Occipital lobe (tissue), 2 donors: Measurements from ENCODE around the gene RCN1. TPM values are rescaled to one million over a fixed set of nuclear protein-coding genes. Genes with fewer than 3 reads are reported as not detected.
"Not testable (repeated sequence)": the region's sequence is repeated elsewhere in the genome, so short reads cannot be mapped to it uniquely, and the experiment has no call there.

Experiments
- DNase-seq: peaks from one replicate; lab custom pipeline; 2025; lab: John Stamatoyannopoulos, UW
- total RNA-seq: library from RNA; depleted of rRNA; stranded (reverse); fragments of >200 nt; gene quantifications from one replicate; pipeline ENCODE4 v1.2.3, GENCODE V29; 2014

The RCN1 gene
- total RNA-seq, 1 donor from 2014 or later: 22.0 TPM

DNA sequence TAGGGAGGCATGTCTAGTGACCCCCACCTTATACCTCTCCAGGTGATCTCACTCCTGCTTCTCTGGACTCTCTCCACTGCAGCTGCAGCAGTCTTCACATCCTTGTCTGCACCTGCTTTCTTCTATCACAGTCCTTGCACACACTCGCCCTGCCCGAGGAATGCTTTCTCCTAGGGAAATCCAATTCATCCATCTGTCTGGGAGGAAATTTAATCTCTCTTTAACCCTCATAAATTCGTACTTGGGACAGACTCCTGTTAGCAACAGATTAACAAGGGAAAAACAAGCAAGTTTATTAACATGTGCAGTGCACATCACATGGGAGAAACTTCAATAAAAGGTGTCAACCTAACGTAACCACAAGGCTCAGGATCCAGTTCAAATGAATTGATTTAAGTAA is 11.3 kb upstream of the RCN1 start:
- no peak for DNase-seq

DNA sequence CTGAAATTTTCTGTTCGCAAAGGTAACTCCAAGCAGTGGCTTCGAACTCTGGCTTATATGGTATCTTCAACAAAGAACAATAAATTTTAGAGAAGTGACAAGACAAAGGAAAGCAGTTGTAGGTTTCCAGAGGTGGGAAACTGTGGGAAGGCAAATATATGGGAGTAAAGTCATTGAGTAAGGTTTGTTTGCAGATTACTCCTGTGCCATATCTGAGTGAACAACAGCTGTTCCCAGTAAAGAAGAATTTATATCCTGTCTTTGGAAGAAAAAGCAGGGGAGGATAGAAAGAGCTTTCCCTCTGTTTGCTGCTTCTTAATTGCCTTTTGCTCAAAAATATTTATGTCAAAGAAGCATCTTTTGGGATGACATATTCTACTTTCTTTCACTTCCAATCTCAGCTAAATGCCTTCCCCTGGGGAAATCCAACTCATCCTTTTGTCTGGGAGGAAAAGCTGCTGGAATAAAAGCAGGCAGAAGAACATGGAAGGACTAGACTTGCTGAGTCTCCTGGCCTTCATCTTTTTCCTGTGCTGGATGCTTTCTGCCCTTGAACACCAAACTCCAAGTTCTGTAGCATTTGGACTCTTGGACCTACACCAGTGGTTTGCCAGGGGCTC is 10.4 kb upstream of the RCN1 start:
- DNase-seq: no peak

DNA sequence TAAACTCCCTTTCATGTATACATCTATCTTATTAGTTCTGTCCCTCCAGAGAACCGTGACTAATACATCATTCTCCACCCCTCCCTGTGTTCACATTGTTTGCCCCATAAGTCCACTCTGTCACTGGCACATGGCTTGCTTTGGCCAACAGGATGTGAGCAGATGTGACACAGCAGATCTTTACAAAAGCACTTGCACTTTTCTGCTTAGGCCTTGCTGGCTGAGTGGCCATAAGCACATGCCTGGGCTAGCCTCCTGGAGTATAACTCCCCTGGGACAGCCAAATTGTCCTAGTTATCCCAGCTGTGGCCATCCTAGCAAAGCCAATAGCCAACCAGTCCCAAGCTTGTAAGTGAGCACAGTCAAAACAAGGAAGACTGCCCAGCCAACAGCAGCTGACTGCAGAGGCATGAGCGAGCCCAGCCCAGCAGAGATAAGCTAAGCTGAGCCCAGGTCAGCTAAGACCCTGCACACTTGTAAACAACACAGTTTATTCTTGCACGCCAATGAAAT is 9.7 kb upstream of the RCN1 start:
- DNase-seq: no peak

DNA sequence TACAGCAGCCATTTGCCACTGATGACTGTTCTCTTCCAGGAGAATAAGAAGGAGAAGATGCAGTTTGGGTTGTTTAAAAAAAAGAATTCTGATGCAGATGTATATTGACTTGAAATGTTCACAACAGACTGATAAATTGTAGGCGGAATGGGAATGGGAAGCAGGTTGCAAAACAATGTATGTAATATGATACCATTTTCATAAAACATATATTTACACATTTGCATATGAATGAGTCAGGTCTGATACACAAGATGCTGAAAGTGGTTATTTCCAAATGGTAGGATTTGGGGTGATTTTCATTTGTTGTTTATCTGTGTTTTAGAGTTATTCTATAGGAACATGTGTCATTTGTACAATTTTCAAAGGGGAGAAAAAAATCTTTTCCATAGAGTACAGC is 9.0 kb upstream of the RCN1 start:
- no peak for DNase-seq

DNA sequence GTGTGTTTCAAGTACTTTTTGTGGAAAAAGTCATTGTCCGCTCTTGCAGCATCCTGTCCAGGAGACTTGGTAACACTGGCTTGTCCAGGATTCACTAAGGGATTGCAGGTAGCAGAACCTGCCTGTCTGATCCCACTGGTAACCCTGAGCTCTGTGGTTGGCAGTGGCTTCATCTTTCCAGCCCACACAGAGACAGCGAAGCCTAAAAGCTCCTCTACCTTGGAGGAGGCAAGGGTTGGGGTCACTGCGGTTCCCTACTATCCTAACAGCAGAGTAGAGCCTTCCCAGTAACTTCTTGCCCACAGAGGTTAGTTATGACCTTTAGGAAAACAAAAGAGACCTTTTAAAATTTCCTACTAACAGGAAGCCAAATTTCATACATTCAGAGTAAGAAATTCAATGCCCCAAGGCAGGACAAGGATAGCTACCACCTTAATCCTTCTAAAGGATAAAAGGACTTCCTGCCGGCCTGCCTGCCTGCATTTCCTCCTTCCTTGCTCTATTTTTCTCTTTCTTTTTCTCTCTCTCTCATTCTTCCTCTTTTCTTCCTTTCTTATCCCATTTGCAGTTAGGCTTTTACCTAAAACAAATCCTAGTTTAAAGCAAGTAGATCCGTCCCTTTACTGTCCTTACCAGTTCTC is 8.4 kb upstream of the RCN1 start:
- no peak for DNase-seq

DNA sequence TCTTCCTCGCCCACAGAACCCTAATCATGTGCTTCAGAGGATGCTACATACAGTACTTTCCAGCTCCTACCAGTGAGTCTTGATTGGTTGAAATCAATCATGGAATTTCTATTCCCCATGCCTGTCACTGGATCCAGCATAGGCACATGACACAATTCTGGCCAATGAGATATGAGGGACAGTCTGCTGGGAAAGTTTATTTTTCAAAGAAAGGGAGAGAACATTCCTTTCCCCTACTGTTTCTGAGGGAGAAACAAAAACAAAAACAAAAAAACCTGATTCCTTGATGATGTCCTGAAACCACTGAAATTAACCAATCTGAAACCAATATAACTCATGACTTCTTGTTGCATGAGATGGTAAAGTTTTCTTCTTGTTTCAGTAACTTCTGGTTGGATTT is 3.3 kb upstream of the RCN1 start:
- no peak for DNase-seq

DNA sequence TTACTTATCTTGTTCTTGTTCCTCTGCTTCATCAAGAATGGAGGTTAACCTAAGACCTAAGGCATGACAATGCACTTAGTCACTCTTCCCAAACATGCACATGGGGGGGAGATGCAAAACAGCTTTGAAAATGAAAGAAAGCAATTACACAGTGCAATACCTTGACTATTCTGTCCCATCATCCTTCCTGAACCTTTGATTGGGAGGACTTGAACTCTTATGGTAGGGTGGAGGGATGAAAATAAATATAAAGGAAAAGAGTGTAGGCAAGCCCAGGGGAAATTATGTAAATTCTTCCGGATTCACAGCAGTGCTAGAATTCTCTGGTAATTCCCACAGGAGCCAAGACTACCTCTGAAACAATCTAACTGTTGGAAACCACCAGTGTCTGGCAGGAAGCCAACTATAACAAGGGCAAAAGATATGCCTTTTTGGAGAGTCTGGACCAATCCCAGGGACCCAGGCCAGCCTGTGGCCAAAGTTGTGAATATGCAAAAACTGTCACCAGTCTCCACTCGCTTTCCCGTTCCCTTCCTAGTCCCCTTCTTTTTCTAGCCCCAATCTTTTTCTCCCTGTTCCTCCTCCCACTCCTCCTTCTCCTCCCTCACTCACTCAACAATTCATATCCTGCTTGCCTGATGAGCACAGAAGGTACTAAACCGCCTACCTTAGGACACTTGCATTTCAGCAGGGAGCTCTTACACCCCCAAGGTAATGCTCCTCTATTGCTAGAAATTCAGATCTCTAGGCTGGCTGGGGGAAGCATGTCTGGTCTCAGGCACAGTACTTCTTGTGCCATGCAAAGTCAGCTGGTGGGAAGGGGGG is 2.5 kb upstream of the RCN1 start:
- peak; percentile 54 for DNase-seq

DNA sequence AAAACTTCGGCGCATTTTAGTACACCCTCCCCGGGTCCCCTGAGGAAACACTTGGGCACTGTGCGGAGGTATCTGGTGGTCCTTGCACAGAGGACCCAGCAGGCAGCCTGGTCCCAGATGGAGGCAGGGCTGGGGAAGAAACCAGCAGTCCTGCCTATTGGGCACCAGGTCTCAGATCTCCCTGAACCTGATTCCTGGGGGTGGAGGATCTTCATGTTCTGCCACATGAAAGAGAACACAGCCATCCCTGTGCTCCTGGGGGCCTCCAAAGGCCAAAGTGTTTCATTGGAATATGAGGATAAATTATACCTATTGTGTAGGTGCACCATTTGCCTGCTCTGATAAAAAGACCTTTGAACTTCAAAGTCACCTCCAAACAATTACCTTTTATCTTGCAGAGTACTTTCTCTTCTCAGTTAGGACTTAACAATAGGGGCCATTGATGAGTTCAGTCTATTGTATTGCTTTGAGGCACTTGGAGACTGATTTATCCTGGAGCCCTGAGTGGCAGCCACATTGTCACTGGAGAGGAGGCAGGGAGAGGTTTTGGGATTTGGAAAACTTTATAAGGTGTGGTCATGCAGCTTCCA is 1.8 kb downstream of the RCN1 start:
- no peak for DNase-seq

DNA sequence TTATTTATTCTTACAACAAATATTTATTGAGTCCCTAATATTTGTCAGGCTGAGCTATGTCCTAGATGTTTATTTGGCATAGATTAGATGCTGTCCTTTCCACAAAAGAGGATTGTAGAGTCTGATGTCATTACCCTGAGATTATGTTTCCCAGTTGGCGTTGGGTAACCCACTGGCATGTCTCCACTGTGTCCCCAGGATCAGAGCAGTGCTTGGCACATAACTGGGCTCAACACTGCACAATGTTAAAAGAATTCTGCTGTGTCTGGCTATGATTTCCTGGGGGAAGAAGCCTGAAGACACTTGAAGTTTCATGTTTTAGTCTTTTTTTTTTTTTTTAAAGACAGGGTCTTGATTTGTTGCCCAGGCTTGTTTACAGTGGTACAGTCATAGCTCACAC is 4.0 kb downstream of the RCN1 start:
- no peak for DNase-seq

DNA sequence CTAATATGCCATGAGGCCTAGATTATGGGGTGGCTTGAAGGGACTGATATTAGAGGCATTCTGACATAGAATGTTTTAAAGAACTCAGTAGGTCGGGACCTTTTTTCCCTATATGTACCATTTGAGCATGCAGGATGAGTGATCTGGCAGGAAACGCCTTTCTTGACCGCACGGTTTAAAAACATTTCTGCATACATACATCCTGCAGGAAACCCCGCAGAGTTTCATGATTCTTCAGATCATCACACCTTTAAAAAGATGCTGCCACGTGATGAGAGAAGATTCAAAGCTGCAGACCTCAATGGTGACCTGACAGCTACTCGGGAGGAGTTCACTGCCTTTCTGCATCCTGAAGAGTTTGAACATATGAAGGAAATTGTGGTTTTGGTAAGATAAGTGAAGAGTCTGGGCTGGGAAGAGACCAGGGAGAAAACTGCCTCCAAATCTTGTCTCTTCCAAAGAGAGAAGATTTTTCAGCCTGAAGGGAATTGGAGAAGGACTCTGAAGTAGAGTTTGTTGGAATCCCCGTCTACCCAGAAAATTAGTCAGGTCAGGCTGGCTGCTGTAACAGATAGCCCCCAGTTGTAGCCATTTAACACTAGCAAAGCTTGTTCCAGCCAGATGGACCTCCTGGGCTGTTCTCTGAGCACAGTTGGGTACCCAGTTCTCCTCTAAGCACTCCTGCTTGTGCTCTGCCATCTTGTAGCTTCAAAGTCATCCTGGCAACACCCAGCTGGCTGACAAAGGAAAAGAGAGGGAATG is 7.4 kb downstream of the RCN1 start:
- DNase-seq: no peak

DNA sequence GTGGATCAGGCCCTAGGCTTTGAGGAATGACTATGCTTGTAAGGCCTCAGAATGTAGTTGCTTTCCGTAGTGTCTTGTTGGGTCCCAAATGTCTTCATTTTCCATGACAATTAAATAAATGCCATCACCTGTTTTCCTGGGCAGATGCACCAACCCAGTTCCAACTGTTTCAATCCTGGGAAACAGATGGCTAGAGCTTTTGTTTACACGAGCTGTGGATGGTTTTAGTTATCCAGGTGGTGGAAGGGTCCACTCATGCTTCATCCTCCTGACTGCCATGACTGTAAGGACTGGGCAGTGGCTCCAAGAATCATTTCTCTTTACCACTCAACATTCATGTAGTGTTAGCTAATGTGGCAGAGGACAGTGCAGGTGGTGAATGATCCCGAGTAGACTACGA is 8.6 kb downstream of the RCN1 start:
- no peak for DNase-seq

DNA sequence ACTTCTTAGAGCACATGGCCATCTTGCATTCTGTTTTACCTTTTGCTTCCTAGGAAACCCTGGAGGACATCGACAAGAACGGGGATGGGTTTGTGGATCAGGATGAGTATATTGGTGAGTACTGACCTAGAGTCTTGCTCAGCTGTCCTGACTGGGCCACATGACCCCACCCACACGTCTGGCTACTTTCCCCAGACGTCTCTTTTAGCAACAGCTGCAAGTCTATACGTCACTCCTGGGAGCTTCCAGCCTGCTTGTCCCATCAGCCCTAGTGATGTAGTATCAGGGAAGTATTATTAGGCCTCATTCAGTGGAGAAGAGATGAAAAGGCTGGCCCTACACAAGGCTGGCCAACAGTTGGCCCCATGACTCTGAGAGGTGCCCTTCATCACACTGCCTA is 9.6 kb downstream of the RCN1 start:
- DNase-seq: no peak

DNA sequence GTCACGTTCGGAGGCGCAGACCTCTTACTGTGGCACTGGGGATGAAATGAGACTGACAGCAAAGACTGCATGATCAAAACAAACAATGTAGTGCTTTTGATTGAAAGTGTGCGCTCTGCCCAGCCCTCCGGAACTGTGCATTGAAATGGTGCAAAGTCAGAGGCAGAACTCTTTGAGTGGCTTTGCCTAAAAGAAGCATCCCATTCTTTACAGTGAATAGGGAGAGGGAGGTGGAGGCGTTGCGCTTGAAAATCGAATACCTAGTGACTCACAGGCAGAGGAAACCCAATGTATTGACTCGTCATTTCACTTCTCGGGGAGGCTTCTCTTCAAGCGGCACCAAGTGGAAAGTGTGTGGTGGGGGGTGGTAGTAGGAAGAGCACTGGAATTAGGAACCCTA is 10.9 kb downstream of the RCN1 start:
- no peak for DNase-seq

DNA sequence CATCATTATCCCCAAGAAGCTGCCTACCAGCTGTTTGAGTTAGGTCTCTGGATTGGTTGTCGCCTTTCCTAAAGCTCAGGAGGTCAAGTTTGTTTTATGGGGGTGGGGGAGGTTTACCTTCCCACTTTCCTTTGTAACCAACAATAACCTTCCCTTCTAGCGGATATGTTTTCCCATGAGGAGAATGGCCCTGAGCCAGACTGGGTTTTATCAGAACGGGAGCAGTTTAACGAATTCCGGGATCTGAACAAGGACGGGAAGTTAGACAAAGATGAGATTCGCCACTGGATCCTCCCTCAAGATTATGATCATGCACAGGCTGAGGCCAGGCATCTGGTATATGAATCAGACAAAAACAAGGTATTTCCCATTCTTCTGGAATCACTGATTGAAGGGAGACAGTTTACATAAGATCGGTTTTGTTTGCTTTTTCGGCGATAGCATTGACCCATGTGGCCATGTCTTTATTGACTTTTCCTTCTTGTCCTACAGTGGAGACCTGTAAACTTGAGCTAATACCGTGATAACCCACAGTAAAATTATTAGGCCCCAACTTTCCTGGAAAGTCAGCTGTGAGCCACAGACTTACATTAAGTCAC is 12.3 kb downstream of the RCN1 start:
- not testable (repeated sequence) for DNase-seq

DNA sequence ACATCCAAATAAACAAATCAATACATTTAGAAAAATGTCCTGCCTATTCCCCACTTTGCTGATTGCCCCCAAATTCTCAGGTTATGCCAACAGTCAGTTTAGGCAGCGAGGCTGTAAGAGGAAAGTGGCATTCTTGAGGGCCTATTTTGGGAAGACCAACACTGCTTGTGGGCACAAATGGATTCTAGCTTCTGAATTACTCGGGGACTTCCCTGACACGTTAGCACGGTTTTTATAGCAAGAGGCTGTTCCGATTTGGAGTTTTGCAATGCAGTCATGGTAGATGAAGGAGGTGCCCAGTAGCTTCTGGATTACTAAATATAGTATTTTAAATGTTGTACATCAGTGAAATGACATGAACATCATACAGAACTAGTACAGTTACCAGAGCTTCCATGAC is 13.1 kb downstream of the RCN1 start:
- DNase-seq: no peak

DNA sequence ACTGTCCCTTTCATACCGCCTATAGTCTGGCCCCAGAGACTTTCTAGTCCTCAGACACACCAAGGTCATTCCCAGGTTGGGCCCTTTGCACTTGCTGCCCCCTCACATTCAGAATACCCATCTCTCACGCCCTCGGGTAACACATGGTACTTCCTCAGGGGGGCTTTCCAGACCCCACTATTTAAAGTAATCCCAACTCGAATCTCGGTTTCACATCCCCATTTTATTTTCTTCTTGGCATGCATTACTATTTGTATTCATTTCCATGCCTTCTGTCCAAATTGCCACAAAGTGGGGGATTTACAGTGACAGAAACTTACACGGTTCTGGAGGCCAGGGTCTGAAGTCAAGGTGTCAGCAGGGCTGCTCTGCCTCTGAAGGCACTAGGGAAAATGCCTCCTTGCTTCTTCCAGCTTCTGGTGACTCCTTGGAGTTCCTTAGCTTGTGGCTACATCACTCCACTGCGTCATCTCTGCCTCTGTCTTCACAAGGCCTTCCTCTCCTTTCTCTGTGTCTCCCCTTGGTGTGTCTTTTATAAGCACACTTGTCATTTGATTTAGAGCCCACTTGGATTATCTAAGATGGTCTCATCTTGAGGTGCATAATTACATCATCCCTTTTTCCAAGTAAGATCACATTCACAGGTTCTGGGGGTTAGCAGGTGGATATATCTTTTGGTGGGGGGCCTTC is 15.1 kb downstream of the RCN1 start:
- DNase-seq: no peak

DNA sequence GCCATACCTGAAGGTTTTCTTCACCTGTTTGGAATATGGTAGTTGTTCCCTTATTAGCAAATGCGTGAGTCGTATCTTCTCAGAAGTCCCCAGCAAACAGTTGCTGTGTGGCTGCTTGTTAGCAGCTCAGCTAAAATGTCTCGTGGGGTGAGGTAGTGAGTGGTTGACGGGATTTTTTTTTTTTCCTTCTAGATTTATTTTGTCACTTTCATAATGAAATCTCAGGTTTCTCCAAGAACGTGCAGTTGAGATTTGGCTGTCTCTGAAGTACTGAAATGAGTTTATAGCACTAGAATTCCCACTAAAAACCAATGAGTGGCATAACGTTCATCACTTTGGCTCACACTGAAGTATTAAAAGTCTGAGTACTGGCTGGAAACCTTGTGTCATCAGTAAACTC is 16.8 kb downstream of the RCN1 start:
- no peak for DNase-seq

DNA sequence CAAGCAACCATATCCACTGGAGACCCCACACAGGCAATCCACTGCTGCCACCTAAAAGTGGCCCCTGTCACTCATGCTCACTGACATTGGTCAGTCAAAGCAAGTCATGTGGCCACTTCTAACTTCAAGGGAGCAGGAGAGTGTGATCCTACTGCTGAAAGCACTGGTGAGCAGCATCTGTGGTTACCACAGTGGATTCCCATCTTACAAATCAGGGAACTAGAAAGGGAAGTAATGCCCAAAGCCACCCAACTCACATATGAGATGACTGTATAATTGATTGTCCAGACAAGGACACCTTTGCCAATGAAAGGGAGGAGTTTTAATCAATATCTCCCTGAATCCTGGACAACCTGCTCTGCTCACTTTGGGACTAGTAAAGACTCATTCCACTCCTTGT is 17.7 kb downstream of the RCN1 start:
- DNase-seq: no peak

DNA sequence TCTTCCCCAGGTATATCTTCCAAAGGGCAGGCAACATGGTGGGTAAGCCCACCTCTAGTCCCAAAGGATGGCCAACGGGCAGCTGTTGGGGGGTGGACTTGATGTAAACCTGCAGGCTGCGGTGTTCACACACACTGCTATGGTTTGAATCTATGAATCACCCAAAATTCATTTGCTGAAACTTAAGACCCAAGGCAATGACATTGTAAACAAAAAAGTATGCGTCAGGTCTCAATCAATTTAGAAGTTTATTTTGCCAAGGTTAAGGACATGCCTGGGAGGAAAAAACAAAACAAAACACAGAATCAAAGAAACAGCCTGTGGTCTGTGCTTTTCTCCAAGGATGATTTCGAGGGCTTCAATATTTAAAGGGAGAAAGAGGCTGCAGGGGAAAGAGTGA is 18.3 kb downstream of the RCN1 start:
- DNase-seq: no peak

DNA sequence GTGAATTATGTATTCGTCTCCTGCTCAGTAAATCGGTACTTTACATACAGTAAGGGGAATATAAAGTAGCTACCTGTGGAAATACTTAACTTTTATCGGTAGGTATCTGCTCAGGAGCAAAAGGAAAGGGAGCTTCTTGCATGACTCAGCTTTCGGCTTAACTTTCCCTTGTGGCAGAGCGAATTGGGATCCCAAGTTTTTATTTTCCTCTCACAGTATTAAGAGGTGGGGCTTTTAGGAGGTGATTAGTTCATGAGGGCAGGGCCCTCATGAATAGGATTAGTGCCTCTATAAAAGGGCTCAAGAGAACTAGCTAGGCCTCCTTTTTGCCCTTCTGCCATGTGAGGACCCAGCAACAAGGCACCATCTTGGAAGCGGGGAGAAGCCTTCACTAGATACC is 18.7 kb downstream of the RCN1 start:
- no peak for DNase-seq

DNA sequence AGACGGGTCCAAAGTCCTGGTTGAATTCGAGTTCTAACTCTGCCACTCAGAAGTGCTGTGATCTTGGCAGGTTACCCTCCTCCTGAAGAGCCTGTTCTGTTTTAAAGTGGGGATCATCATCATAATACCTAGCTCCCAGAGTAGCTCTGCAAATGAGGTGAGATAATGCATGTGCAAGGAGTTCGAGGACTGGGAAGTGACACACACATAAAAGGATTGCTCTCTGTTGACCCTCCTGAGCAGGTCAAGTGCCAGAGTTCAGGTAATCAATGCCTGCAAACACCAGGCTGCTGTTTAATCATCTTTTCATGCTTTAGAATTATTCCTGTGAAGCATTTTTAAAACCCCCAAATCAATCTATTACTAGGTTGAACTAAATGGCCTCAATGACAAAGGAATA is 19.9 kb downstream of the RCN1 start:
- DNase-seq: no peak
